Gastroesophageal sphincter (tissue), 4 donors: ENCODE measurements around the gene KLHL5. TPM values are rescaled to one million over a fixed set of nuclear protein-coding genes. Genes with fewer than 3 reads are reported as not detected.
A peak's percentile ranks its signal among the peaks of the same experiment; 100 is the strongest.

Experiments used
- ATAC-seq: fragments of 150-250 bp; one replicate; pipeline ENCODE4 v1.9.1; 2016; ENCODE audit warnings: mild to moderate bottlenecking, moderate library complexity
- H3K27ac ChIP-seq, 4 donors: fragments of 200-600 bp; sonication (generic) in 3 of 4; 1 replicate in 3 of 4; 2 replicates in 1 of 4; pipeline ENCODE4 v1.5.1; 2016 to 2019
- H3K27me3 ChIP-seq: fragments of 200-600 bp; sonication (generic); one replicate; pipeline ENCODE4 v1.5.1; 2019
- H3K36me3 ChIP-seq, 2 donors: fragments of 200-600 bp; sonication (generic); one replicate each; pipeline ENCODE4 v1.5.1; 2019; ENCODE audit warnings: control low read depth in 1 of 2
- H3K4me1 ChIP-seq, 3 donors: fragments of 200-600 bp; sonication (generic); 1 replicate in 2 of 3; 2 replicates in 1 of 3; pipeline ENCODE4 v1.5.1; 2016 to 2019; ENCODE audit warnings: control low read depth in 2 of 3
- H3K4me3 ChIP-seq, 2 donors: fragments of 200-600 bp; sonication (generic); one replicate each; pipeline ENCODE4 v1.5.1; 2019; ENCODE audit warnings: mild to moderate bottlenecking in 1 of 2, moderate library complexity in 1 of 2
- H3K9me3 ChIP-seq, 3 donors: fragments of 200-600 bp; sonication (generic); one replicate each; pipeline ENCODE4 v1.5.1; 2017 to 2019; ENCODE audit warnings: control low read depth in 2 of 3
- EP300 ChIP-seq: sonication (generic); formaldehyde crosslinking; IDR thresholded peaks from one replicate; pipeline ENCODE4 v1.6.1; 2017; ENCODE audit warnings: antibody characterized with exemption, mild to moderate bottlenecking
- POLR2A ChIP-seq, 2 donors: fragments of 450-650 bp; IDR thresholded peaks; one replicate each; pipeline ENCODE4 v1.6.1; 2017; ENCODE audit warnings: antibody characterized with exemption in 2 of 2, mild to moderate bottlenecking in 2 of 2, moderate library complexity in 1 of 2
- POLR2AphosphoS5 ChIP-seq: sonication (generic); formaldehyde crosslinking; IDR thresholded peaks from one replicate; pipeline ENCODE4 v1.6.1; 2017; ENCODE audit warnings: antibody characterized with exemption
- WGBS, 2 donors: methylation state at CpG; one replicate each; pipeline ENCODE4 v1.1.5; 2018; ENCODE audit warnings: low coverage in 1 of 2; 5-methylcytosine and 5-hydroxymethylcytosine counted together
- total RNA-seq, 4 donors: library from RNA; depleted of rRNA; stranded (reverse); fragments of >200 nt; gene quantifications; one replicate each; pipeline ENCODE4 v1.1.0, GENCODE V29; 2016
- TF ChIP-seq, protein P1 (sequence below), 4 experiments: fragments of 200-600 bp in 2 of 4; fragments of 450-650 bp in 2 of 4; sonication (generic) in 1 of 4; IDR thresholded peaks; one replicate each; pipeline ENCODE4 v1.5.1; 2017 to 2019; ENCODE audit warnings: antibody characterized with exemption in 4 of 4, mild to moderate bottlenecking in 2 of 4, moderate library complexity in 2 of 4

Gene KLHL5
- total RNA-seq, 4 donors from 2014 or later, result 57.5 to 143 (median 106) TPM

DNA sequence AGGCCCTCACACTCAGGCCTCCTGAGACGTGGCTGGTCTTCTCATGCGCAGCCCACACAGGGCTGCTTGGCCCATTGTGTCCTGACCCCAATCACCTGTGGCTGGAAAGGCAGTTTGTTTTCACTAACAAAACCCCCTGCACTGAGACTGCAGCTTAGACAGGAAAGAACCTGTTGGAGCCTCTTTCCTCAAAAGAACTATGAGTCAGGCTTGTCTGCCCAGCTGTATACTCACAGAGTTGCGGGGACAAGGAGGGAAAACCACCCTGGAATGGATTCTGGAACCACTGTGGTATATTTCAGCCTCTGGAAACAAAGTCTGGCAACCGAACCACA is 24.6 kb upstream of the KLHL5 start:
- Histone ChIP-seq H3K27ac (no peak overlapping the region), H3K27me3 (no peaks in the 10 kb centered on the region), H3K36me3 (no peaks in the 10 kb centered on the region), H3K9me3 (no peaks in the 10 kb centered on the region), H3K4me1 (peaks cover 0 to 4% (median 0%) of the 10 kb centered on the region in 3 donors), H3K4me3 (no peak overlapping the region)
- WGBS, 2 donors, result 79% methylated on average over 2 of the region's 4 CpGs; no CpG with 5 or more reads in 1 of the 2 donors
- TF ChIP-seq POLR2A (IDR thresholded peaks at IDR 0.05) (no peak), EP300 (no peak), POLR2AphosphoS5 (no peak)
- TF ChIP-seq, protein P1, sequence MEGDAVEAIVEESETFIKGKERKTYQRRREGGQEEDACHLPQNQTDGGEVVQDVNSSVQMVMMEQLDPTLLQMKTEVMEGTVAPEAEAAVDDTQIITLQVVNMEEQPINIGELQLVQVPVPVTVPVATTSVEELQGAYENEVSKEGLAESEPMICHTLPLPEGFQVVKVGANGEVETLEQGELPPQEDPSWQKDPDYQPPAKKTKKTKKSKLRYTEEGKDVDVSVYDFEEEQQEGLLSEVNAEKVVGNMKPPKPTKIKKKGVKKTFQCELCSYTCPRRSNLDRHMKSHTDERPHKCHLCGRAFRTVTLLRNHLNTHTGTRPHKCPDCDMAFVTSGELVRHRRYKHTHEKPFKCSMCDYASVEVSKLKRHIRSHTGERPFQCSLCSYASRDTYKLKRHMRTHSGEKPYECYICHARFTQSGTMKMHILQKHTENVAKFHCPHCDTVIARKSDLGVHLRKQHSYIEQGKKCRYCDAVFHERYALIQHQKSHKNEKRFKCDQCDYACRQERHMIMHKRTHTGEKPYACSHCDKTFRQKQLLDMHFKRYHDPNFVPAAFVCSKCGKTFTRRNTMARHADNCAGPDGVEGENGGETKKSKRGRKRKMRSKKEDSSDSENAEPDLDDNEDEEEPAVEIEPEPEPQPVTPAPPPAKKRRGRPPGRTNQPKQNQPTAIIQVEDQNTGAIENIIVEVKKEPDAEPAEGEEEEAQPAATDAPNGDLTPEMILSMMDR (IDR thresholded peaks at IDR 0.05), result no peak
- ATAC-seq, result no peak

DNA sequence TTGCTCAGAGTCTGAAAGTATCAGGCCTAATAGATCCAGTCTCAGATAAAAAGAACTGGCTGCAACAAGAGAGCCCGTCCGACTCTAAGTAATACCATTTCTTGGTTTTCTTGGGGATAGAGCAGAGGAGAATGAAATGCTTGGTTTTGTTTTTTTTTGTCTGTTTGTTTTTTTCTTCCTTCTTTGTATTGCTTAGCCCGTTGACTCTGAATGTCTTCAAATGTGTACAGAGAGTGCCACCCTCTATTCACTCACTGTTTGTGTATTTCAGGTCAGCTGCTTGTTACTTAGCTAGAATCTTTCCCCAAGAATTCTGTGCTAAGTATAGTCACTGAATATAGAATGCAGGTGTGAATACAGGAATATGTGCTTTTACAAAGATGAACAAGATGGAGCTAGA is 24.1 kb upstream of the KLHL5 start:
- H3K27me3 ChIP-seq, result no peaks in the 10 kb centered on the region
- peaks cover 0 to 9% (median 2%) of the 10 kb centered on the region in 3 donors for H3K4me1 ChIP-seq
- no peak for ATAC-seq
- TF ChIP-seq POLR2A (IDR thresholded peaks at IDR 0.05) (no peak), EP300 (no peak), POLR2AphosphoS5 (no peak)
- TF ChIP-seq, protein P1 (IDR thresholded peaks at IDR 0.05), result no peak
- 68 to 82% methylated on average over 3 of the region's 3 CpGs for WGBS, 2 donors
- H3K4me3 ChIP-seq, result no peak overlapping the region
- H3K36me3 ChIP-seq, result no peaks in the 10 kb centered on the region
- H3K9me3 ChIP-seq, result no peaks in the 10 kb centered on the region
- no peak overlapping the region for H3K27ac ChIP-seq

DNA sequence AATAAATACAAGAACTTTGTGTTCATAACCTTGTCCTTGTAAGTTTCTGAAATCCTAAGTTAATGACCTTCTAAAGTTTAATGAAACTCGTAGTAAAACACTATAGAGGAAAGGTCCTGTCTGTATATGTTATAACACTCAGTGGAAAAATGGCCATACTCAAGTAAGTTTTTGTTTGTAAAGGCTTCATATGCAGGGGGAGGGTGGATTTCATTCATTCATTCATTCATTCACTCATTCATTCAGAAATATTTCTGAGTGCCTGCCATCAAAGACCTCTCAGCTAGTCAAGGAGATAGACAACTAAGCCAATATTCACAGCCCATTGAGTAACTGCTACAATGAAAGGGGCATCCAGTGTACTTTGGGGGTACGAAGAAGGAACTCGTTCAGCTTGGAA is 22.9 kb upstream of the KLHL5 start:
- H3K27me3 ChIP-seq, result no peaks in the 10 kb centered on the region
- WGBS, 2 donors, result 92 to 100% methylated on average over 3 of the region's 3 CpGs
- H3K4me3 ChIP-seq, result no peak overlapping the region
- no peak overlapping the region for H3K27ac ChIP-seq
- TF ChIP-seq, protein P1 (IDR thresholded peaks at IDR 0.05), result no peak
- TF ChIP-seq POLR2AphosphoS5 (no peak), EP300 (no peak), POLR2A (IDR thresholded peaks at IDR 0.05) (no peak)
- ATAC-seq, result no peak
- H3K4me1 ChIP-seq, result peaks cover 0 to 20% (median 3%) of the 10 kb centered on the region in 3 donors
- no peaks in the 10 kb centered on the region for H3K9me3 ChIP-seq
- no peaks in the 10 kb centered on the region for H3K36me3 ChIP-seq

DNA sequence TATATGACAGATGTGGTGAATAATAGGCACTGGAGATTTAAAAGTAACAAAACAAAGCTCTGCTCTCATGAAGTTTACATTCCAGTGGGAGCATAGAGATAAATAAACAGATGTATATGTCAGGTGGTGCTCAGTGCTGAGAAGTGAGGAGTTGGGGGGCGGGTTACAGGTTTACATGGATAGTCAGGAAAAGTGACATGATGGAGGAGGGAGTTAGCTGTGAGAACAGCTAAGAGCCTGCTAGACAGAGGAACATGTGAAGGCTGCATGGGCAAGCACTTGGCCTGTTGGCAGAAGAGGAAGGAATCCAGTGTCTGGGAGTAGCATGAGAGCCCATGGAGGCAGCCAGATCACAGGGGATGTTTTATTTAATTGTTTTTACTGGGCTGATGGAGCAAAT is 19.7 kb upstream of the KLHL5 start:
- 67 to 69% methylated on average over 1 of the region's 1 CpG for WGBS, 2 donors

More for the DNA sequence above, 19.7 kb upstream of the KLHL5 start:
- Histone ChIP-seq H3K4me1 (peaks cover 0 to 42% (median 6%) of the 10 kb centered on the region in 3 donors), H3K9me3 (no peaks in the 10 kb centered on the region), H3K4me3 (no peak overlapping the region), H3K27ac (peak overlapping the region in 2 of 4 donors; percentile 97), H3K27me3 (no peaks in the 10 kb centered on the region), H3K36me3 (no peaks in the 10 kb centered on the region)
- TF ChIP-seq POLR2A (IDR thresholded peaks at IDR 0.05) (no peak), POLR2AphosphoS5 (no peak), EP300 (no peak)
- TF ChIP-seq, protein P1 (IDR thresholded peaks at IDR 0.05), result no peak
- no peak for ATAC-seq
